ENCODE data around the gene SELENON. TPM values are rescaled to one million over a fixed set of nuclear protein-coding genes. Genes with fewer than 3 reads are reported as not detected.

The SELENON gene
- total and polyA plus RNA-seq, 10 of the 15 experiments (the other 5 are each of a cell fraction or from before 2014, with no cell fraction given): 0.07 to 5.1 (median 0.80) TPM

- TF ChIP-seq BCLAF1 (IDR thresholded peaks at IDR 0.05): no peak
These were observed 48.5 kb downstream of the SELENON start (continued) for GRCh38 chr1:25848531-25848930.

- Histone ChIP-seq H3K79me2 (ENCODE audit: control insufficient read depth, insufficient read depth, low read length) (peaks cover 17% of the 10 kb centered on the region), H4K20me1 (ENCODE audit: control insufficient read depth, insufficient read depth) (no peaks in the 10 kb centered on the region), H3K36me3 (ENCODE audit: control insufficient read depth in 2 of 2, insufficient read depth in 2 of 2, low read length in 1 of 2) (no peaks in the 10 kb centered on the region), H2AFZ (ENCODE audit: control insufficient read depth, low read depth, low read length) (no peak overlapping the region), H3K4me1 (ENCODE audit: control insufficient read depth, insufficient read depth, low read length) (0 out of 2 replicates have a peak, but pooled peaks cover 4% of the 10 kb centered on the region), H3K9me3 (replicated peaks; ENCODE audit: control insufficient read depth, insufficient read depth, low read length) (no peaks in the 10 kb centered on the region), H3K27me3 (replicated peaks in 1 of 2; ENCODE audit: control insufficient read depth in 2 of 2, insufficient read depth in 2 of 2, low read length in 1 of 2) (no peaks in the 10 kb centered on the region), H3K9ac (ENCODE audit: control insufficient read depth, insufficient read depth, low read length) (no peak overlapping the region), H3K27ac (ENCODE audit: control insufficient read depth, insufficient read depth) (no peak overlapping the region), H3K4me3 (no peak overlapping the region), H3K4me2 (ENCODE audit: control insufficient read depth, insufficient read depth) (no peak overlapping the region)
- RAD21 ChIA-PET (ENCODE audit: unreplicated experiment): interaction anchor here (0.6 to 0.7 kb wide), 2 partner anchors 143 to 1022 kb away, joined by 3 read pairs; partner anchors contain the start of gene PAFAH2
- DNase-seq (ENCODE audit: low read depth, low spot score) (no peak), FAIRE-seq (no peak), ATAC-seq (no peak)
- intact Hi-C loops (cut with micrococcal nuclease; ENCODE audit: unreplicated experiment) (loop anchor here (10.0 kb wide), 1 partner anchor 1300 kb away; the partner anchor contains the start of gene SLC9A1), in situ Hi-C loops (cut with MboI) (no loop called here)
- CTCF ChIA-PET: interaction anchor here (0.6 to 2.0 kb wide), 4 partner anchors 10 to 463 kb away, joined by 3 to 10 read pairs (median 4); partner anchors contain the start of gene CD52
- WGBS (ENCODE audit: insufficient coverage, insufficient replicate concordance, low lambda C conversion rate, missing lambda C conversion rate): 97% methylated on average over 2 of the region's 2 CpGs
- BruUV-seq (replicated peaks): no TSS peak
- SMC1A ChIA-PET (ENCODE audit: uncharacterized antibody, unreplicated experiment): interaction anchor here (0.6 to 1.2 kb wide), 4 partner anchors 10 to 867 kb away, joined by 3 to 8 read pairs (median 5); no protein-coding TSS in a partner anchor
- POLR2A ChIA-PET: interaction anchor here (0.6 to 2.4 kb wide), 4 partner anchors 9 to 307 kb away, joined by 3 to 7 read pairs (median 5); no protein-coding TSS in a partner anchor
- TF ChIP-seq MAX (IDR thresholded peaks at IDR 0.05; ENCODE audit: low read depth, low read length) (no peak), BCL11A (IDR thresholded peaks at IDR 0.05; ENCODE audit: low read depth, low read length) (no peak), RB1 (IDR thresholded peaks at IDR 0.05; ENCODE audit: borderline replicate concordance) (no peak), SMAD1 (IDR thresholded peaks at IDR 0.05; ENCODE audit: low read depth, partially characterized antibody) (no peak), RBBP5 (conservative IDR thresholded peaks at IDR 0.05) (no peak), NFYA (IDR thresholded peaks at IDR 0.05; ENCODE audit: borderline replicate concordance, low read depth, low read length) (no peak)
These were observed 54.6 kb downstream of the SELENON start for GRCh38 chr1:25854554-25854953.

Measured in GM12878 (cell line).